ENCODE data around the gene ARHGAP23.
"Not testable (repeated sequence)": the region's sequence is repeated elsewhere in the genome, so short reads cannot be mapped to it uniquely, and the experiment has no call there.

The ARHGAP23 gene

GRCh38 chr17:38508570-38508950 lies 80.3 kb downstream of the ARHGAP23 start:
- in situ Hi-C loops (cut with MboI; ENCODE audit: low sequenced_read_pairs), result no loop called here

- in situ Hi-C loops (cut with MboI; ENCODE audit: low sequenced_read_pairs), result no loop called here
These were observed 80.9 kb downstream of the ARHGAP23 start for GRCh38 chr17:38508954-38509771.

- in situ Hi-C loops (cut with MboI; ENCODE audit: low sequenced_read_pairs), result no loop called here
These were observed 81.6 kb downstream of the ARHGAP23 start for GRCh38 chr17:38509772-38510420.

GRCh38 chr17:38510421-38511149 lies 82.3 kb downstream of the ARHGAP23 start:
- in situ Hi-C loops (cut with MboI; ENCODE audit: low sequenced_read_pairs), result no loop called here

- in situ Hi-C loops (cut with MboI; ENCODE audit: low sequenced_read_pairs), result no loop called here
These were observed 83.2 kb downstream of the ARHGAP23 start for GRCh38 chr17:38511150-38512108.

- in situ Hi-C loops (cut with MboI; ENCODE audit: low sequenced_read_pairs), result no loop called here
These were observed 84.3 kb downstream of the ARHGAP23 start for GRCh38 chr17:38512473-38513058.

- in situ Hi-C loops (cut with MboI; ENCODE audit: low sequenced_read_pairs), result not testable (repeated sequence)
These were observed 98.3 kb downstream of the ARHGAP23 start for GRCh38 chr17:38526526-38526925.

GRCh38 chr17:38528141-38528540 lies 99.9 kb downstream of the ARHGAP23 start:
- in situ Hi-C loops (cut with MboI; ENCODE audit: low sequenced_read_pairs), result not testable (repeated sequence)

GRCh38 chr17:38530856-38531255 lies 102.6 kb downstream of the ARHGAP23 start:
- in situ Hi-C loops (cut with MboI; ENCODE audit: low sequenced_read_pairs), result loop anchor here (10.0 kb wide), 1 partner anchor 56 kb away; no protein-coding TSS in a partner anchor

- in situ Hi-C loops (cut with MboI; ENCODE audit: low sequenced_read_pairs), result loop anchor here (10.0 kb wide), 1 partner anchor 57 kb away; no protein-coding TSS in a partner anchor
These were observed 103.5 kb downstream of the ARHGAP23 start for GRCh38 chr17:38531761-38532160.

- in situ Hi-C loops (cut with MboI; ENCODE audit: low sequenced_read_pairs), result loop anchor here (10.0 kb wide), 1 partner anchor 58 kb away; no protein-coding TSS in a partner anchor
These were observed 104.2 kb downstream of the ARHGAP23 start for GRCh38 chr17:38532451-38532850.

GRCh38 chr17:38533241-38533640 lies 105.0 kb downstream of the ARHGAP23 start:
- in situ Hi-C loops (cut with MboI; ENCODE audit: low sequenced_read_pairs), result loop anchor here (10.0 kb wide), 1 partner anchor 58 kb away; no protein-coding TSS in a partner anchor

GRCh38 chr17:38533866-38534497 lies 105.7 kb downstream of the ARHGAP23 start:
- in situ Hi-C loops (cut with MboI; ENCODE audit: low sequenced_read_pairs), result loop anchor here (10.0 kb wide), 1 partner anchor 59 kb away; no protein-coding TSS in a partner anchor

GRCh38 chr17:38534498-38534885 lies 106.2 kb downstream of the ARHGAP23 start:
- in situ Hi-C loops (cut with MboI; ENCODE audit: low sequenced_read_pairs), result loop anchor here (10.0 kb wide), 1 partner anchor 60 kb away; no protein-coding TSS in a partner anchor

GRCh38 chr17:38535886-38536285 lies 107.6 kb downstream of the ARHGAP23 start:
- in situ Hi-C loops (cut with MboI; ENCODE audit: low sequenced_read_pairs), result loop anchor here (10.0 kb wide), 1 partner anchor 61 kb away; no protein-coding TSS in a partner anchor

- in situ Hi-C loops (cut with MboI; ENCODE audit: low sequenced_read_pairs), result loop anchor here (10.0 kb wide), 1 partner anchor 62 kb away; no protein-coding TSS in a partner anchor
These were observed 108.4 kb downstream of the ARHGAP23 start for GRCh38 chr17:38536661-38537060.

- in situ Hi-C loops (cut with MboI; ENCODE audit: low sequenced_read_pairs), result loop anchor here (10.0 kb wide), 1 partner anchor 64 kb away; no protein-coding TSS in a partner anchor
These were observed 110.6 kb downstream of the ARHGAP23 start for GRCh38 chr17:38538906-38539305.

GRCh38 chr17:38539386-38539785 lies 111.1 kb downstream of the ARHGAP23 start:
- in situ Hi-C loops (cut with MboI; ENCODE audit: low sequenced_read_pairs), result loop anchor here (10.0 kb wide), 1 partner anchor 65 kb away; no protein-coding TSS in a partner anchor

GRCh38 chr17:38540514-38541045 lies 112.3 kb downstream of the ARHGAP23 start:
- in situ Hi-C loops (cut with MboI; ENCODE audit: low sequenced_read_pairs), result no loop called here

Measured in HL-60/S4 (cell line).